Loucy (cell line): ENCODE data around the gene DHX30.

ENCODE experiments used
- H2AFZ ChIP-seq: fragments of 200-600 bp; sonication (generic); 2 replicates; pipeline ENCODE4 v1.6.0; 2016; ENCODE audit warnings: antibody characterized with exemption, mild to moderate bottlenecking, low read length, moderate library complexity
- H3F3A ChIP-seq: fragments of 200-600 bp; 2 replicates; pipeline ENCODE4 v1.6.0; 2016; ENCODE audit warnings: antibody characterized with exemption, low read depth, mild to moderate bottlenecking
- H3K27me3 ChIP-seq: fragments of 200-600 bp; sonication (generic); 2 replicates; pipeline ENCODE4 v1.6.1; 2014; ENCODE audit warnings: low read length, mild to moderate bottlenecking; ENCODE audit not compliant: insufficient read depth, poor library complexity, severe bottlenecking
- H3K36me3 ChIP-seq: fragments of 200-600 bp; sonication (generic); 2 replicates; pipeline ENCODE4 v1.6.1; 2016; ENCODE audit warnings: low read length; ENCODE audit not compliant: insufficient read depth
- H3K4me1 ChIP-seq: fragments of 200-600 bp; sonication (generic); 2 replicates; pipeline ENCODE4 v1.5.1; 2014; ENCODE audit warnings: low read length, mild to moderate bottlenecking; ENCODE audit not compliant: insufficient read depth, poor library complexity, severe bottlenecking
- H3K4me2 ChIP-seq: fragments of 200-600 bp; sonication (generic); 2 replicates; pipeline ENCODE4 v1.6.0; 2014; ENCODE audit warnings: antibody characterized with exemption, low read length, low read depth, mild to moderate bottlenecking; ENCODE audit not compliant: poor library complexity, severe bottlenecking
- H3K4me3 ChIP-seq: fragments of 200-600 bp; sonication (generic); 2 replicates; pipeline ENCODE4 v1.5.1; 2014; ENCODE audit warnings: low read length, mild to moderate bottlenecking, mixed read lengths; ENCODE audit not compliant: poor library complexity, severe bottlenecking
- H3K79me2 ChIP-seq: fragments of 200-600 bp; sonication (generic); 2 replicates; pipeline ENCODE4 v1.6.1; 2014; ENCODE audit warnings: low read length; ENCODE audit not compliant: insufficient read depth
- H3K9ac ChIP-seq: fragments of 200-600 bp; sonication (generic); 2 replicates; pipeline ENCODE4 v1.6.0; 2014; ENCODE audit warnings: mild to moderate bottlenecking, low read depth, low read length, moderate library complexity; ENCODE audit not compliant: poor library complexity, severe bottlenecking
- H3K9me2 ChIP-seq: fragments of 200-600 bp; sonication (generic); replicated peaks from 2 replicates; pipeline ENCODE4 v1.6.1; 2016; ENCODE audit warnings: low read depth, low read length, mixed read lengths
- H3K9me3 ChIP-seq: fragments of 200-600 bp; sonication (generic); 2 replicates; pipeline ENCODE4 v1.6.1; 2014; ENCODE audit warnings: mild to moderate bottlenecking, antibody characterized with exemption, low read length, low read depth; ENCODE audit not compliant: insufficient read depth
- H4K20me1 ChIP-seq: fragments of 200-600 bp; sonication (generic); 2 replicates; pipeline ENCODE4 v1.6.0; 2014; ENCODE audit warnings: antibody characterized with exemption, low read length, mild to moderate bottlenecking; ENCODE audit not compliant: insufficient read depth, poor library complexity, severe bottlenecking
- CTCF ChIP-seq: fragments of 200-600 bp; sonication (generic); conservative IDR thresholded peaks from 2 replicates; pipeline ENCODE4 v1.5.1; 2014; ENCODE audit warnings: mild to moderate bottlenecking, antibody characterized with exemption, low read length
- EZH2phosphoT487 ChIP-seq: fragments of 200-600 bp; IDR thresholded peaks from 2 replicates; pipeline ENCODE4 v1.6.1; 2018; ENCODE audit warnings: antibody characterized with exemption, mild to moderate bottlenecking, moderate library complexity, borderline replicate concordance

Gene DHX30

GRCh38 chr3:47804577-47804976, 1.6 kb downstream of the DHX30 start:
- Histone ChIP-seq H4K20me1 (peaks cover 3% of the 10 kb centered on the region), H3K36me3 (no peaks in the 10 kb centered on the region), H3K9me3 (no peaks in the 10 kb centered on the region), H3K4me3 (peak overlapping the region; percentile 98), H3F3A (no peaks in the 10 kb centered on the region), H3K4me1 (peaks cover 19% of the 10 kb centered on the region), H3K4me2 (peak overlapping the region; percentile 87), H3K79me2 (peaks cover 27% of the 10 kb centered on the region), H3K9me2 (no peaks in the 10 kb centered on the region), H2AFZ (no peak overlapping the region), H3K27me3 (no peaks in the 10 kb centered on the region), H3K9ac (peak overlapping the region; percentile 92)
- no peak for TF ChIP-seq CTCF
- no peak for TF ChIP-seq EZH2phosphoT487

DNA sequence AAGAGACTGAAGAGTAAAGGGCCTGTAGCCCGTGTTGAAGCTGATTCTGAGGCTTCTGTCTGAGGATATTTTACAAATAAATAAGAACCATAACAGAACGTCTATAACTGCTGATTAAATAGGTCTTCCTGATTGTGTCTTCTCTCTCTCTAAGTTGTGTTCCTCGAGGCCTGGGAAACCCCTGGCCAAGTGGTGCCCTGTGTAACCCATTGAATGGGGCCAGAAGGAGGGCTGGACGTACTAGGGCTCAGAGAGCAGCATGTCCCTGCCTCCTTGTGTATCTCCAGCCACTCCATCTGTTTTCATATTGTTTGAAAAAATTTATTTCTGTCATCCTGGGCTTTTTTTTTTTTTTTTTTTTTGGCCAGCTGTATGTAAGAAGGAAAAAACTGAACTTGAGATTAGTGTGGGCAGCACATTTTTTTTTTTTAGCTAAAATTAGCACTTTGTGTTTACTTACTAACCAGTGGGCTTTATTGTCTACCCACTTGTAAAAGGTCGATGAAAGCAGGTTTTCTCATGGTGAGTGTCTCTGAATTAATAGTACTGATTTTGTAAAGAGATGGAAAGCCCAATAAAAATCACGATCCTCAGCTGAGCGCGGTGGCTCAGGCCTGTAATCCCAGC, 10.7 kb downstream of the DHX30 start:
- Histone ChIP-seq H3K27me3 (no peaks in the 10 kb centered on the region), H3K79me2 (no peaks in the 10 kb centered on the region), H3K4me2 (no peak overlapping the region), H3K9ac (no peak overlapping the region), H4K20me1 (peaks cover 7% of the 10 kb centered on the region), H2AFZ (no peak overlapping the region), H3F3A (no peaks in the 10 kb centered on the region), H3K36me3 (peaks cover 49% of the 10 kb centered on the region; the same call in 1 of the 2 replicates), H3K4me3 (no peak overlapping the region), H3K9me3 (no peaks in the 10 kb centered on the region), H3K4me1 (no peaks in the 10 kb centered on the region), H3K9me2 (no peaks in the 10 kb centered on the region)
- no peak for TF ChIP-seq EZH2phosphoT487
- TF ChIP-seq CTCF = no peak

DNA sequence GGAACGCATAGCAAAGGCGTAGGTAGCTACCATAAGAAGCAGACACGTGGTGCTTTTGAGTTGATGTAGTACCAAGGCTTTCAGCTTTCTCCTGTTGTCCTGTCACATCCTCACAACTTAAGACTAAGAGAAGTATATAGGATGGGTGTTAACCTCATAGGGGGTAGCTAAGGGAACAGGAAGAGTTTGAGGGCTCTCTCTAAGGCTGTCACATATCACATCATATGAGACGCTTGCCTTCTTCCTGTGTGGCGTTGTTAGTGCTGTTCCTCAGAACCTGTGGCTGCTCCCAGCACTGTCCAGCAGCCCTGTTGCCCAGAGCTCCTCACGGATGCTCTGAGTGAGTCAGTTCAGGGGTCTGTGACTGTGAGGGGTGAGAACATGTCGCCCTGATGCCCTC, 14.7 kb downstream of the DHX30 start:
- no peaks in the 10 kb centered on the region for H3K9me3 ChIP-seq
- peaks cover 7% of the 10 kb centered on the region for H4K20me1 ChIP-seq
- H3K9ac ChIP-seq = no peak overlapping the region
- no peaks in the 10 kb centered on the region for H3K9me2 ChIP-seq
- H3K4me1 ChIP-seq = no peaks in the 10 kb centered on the region
- no peak overlapping the region for H2AFZ ChIP-seq
- no peaks in the 10 kb centered on the region for H3F3A ChIP-seq
- H3K4me2 ChIP-seq = no peak overlapping the region
- no peaks in the 10 kb centered on the region for H3K79me2 ChIP-seq
- no peaks in the 10 kb centered on the region for H3K27me3 ChIP-seq
- no peak for TF ChIP-seq CTCF
- TF ChIP-seq EZH2phosphoT487 = no peak
- H3K36me3 ChIP-seq = peaks cover 41% of the 10 kb centered on the region; the same call in 1 of the 2 replicates
- no peak overlapping the region for H3K4me3 ChIP-seq
